ENCODE measurements around the gene FAM168A. TPM values are rescaled to one million over a fixed set of nuclear protein-coding genes. Genes with fewer than 3 reads are reported as not detected.

FAM168A gene
- total and polyA plus RNA-seq, 4 donors: 4.8 to 14.6 (median 9.1) TPM

DNA sequence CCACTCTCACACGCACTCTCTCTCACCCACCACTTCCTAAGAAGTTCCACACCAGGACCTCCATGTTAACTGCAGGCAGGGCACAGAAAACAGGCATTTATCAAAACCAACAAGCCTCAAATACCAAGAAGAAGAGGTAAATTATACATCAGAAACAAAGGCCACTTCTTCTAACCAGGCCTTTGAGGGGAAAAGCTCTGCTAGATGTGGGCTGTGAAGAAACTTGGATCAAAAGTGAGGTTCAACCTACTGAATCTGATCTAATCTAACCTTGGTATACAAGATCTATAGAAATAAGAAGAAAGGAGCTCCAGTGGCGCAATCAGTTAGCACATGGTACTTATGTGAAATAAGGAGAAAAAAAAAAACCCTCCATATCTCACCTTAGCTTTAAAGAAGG, 91.9 kb downstream of the FAM168A start:
- DNase-seq (ENCODE audit: low spot score): no peak
- peaks cover 0 to 4% (median 2%) of the 10 kb centered on the region in 4 donors for H3K4me1 ChIP-seq (ENCODE audit: control insufficient read depth in 4 of 4, insufficient read depth in 4 of 4, low read length in 3 of 4)
- no peaks in the 10 kb centered on the region for H3K9me3 ChIP-seq (ENCODE audit: control insufficient read depth in 4 of 4, low read length in 3 of 4)
- no peak overlapping the region for H3K9ac ChIP-seq (ENCODE audit: low read depth in 1 of 2, low read length in 2 of 2)
- H3K27me3 ChIP-seq (ENCODE audit: control insufficient read depth in 4 of 4, insufficient read depth in 4 of 4, low read length in 3 of 4): no peaks in the 10 kb centered on the region
- no peaks in the 10 kb centered on the region for H3K36me3 ChIP-seq (ENCODE audit: control insufficient read depth in 4 of 4, insufficient read depth in 3 of 4, low read depth in 1 of 4, low read length in 3 of 4)
- no peak overlapping the region for H3K27ac ChIP-seq (ENCODE audit: low read depth in 1 of 2, low read length in 2 of 2)
- TF ChIP-seq NR2F2 (IDR thresholded peaks at IDR 0.05) (no peak), TAF1 (conservative IDR thresholded peaks at IDR 0.05) (no peak), JUND (IDR thresholded peaks at IDR 0.05) (no peak)
- TF ChIP-seq, protein P1, sequence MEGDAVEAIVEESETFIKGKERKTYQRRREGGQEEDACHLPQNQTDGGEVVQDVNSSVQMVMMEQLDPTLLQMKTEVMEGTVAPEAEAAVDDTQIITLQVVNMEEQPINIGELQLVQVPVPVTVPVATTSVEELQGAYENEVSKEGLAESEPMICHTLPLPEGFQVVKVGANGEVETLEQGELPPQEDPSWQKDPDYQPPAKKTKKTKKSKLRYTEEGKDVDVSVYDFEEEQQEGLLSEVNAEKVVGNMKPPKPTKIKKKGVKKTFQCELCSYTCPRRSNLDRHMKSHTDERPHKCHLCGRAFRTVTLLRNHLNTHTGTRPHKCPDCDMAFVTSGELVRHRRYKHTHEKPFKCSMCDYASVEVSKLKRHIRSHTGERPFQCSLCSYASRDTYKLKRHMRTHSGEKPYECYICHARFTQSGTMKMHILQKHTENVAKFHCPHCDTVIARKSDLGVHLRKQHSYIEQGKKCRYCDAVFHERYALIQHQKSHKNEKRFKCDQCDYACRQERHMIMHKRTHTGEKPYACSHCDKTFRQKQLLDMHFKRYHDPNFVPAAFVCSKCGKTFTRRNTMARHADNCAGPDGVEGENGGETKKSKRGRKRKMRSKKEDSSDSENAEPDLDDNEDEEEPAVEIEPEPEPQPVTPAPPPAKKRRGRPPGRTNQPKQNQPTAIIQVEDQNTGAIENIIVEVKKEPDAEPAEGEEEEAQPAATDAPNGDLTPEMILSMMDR (IDR thresholded peaks at IDR 0.05; ENCODE audit: low read depth, low read length, missing input control): no peak
- TF ChIP-seq, protein P2, sequence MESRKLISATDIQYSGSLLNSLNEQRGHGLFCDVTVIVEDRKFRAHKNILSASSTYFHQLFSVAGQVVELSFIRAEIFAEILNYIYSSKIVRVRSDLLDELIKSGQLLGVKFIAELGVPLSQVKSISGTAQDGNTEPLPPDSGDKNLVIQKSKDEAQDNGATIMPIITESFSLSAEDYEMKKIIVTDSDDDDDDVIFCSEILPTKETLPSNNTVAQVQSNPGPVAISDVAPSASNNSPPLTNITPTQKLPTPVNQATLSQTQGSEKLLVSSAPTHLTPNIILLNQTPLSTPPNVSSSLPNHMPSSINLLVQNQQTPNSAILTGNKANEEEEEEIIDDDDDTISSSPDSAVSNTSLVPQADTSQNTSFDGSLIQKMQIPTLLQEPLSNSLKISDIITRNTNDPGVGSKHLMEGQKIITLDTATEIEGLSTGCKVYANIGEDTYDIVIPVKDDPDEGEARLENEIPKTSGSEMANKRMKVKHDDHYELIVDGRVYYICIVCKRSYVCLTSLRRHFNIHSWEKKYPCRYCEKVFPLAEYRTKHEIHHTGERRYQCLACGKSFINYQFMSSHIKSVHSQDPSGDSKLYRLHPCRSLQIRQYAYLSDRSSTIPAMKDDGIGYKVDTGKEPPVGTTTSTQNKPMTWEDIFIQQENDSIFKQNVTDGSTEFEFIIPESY (IDR thresholded peaks at IDR 0.05): no peak
- no peak overlapping the region for H3K4me3 ChIP-seq (ENCODE audit: low read depth in 1 of 3, low read length in 3 of 3)
- 93% methylated on average over 2 of the region's 2 CpGs for WGBS

DNA sequence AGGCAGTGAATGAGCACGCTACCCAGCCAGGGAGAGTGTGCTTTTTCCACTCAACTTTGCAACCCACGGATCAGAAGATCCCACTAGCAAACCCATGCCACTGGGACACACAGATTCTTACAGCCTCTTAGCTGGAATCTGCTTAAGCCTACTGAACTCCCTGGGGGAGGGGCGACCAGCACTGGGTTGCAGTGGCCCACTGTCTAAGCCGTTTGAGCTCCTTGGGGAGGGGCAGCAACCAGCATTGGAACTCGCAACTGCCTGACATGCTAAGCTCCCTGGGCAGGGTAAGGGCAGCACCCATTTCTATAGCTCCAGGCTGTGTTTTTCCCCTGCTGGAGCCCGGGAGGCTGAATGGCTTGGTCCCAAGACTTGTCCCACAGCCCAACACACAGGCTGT, 99.6 kb downstream of the FAM168A start:
- H3K4me3 ChIP-seq (ENCODE audit: low read depth in 1 of 3, low read length in 3 of 3): no peak overlapping the region
- H3K36me3 ChIP-seq (ENCODE audit: control insufficient read depth in 4 of 4, insufficient read depth in 3 of 4, low read depth in 1 of 4, low read length in 3 of 4): no peaks in the 10 kb centered on the region
- H3K4me1 ChIP-seq (ENCODE audit: control insufficient read depth in 4 of 4, insufficient read depth in 4 of 4, low read length in 3 of 4): peaks cover 3 to 11% (median 10%) of the 10 kb centered on the region in 4 donors
- no peaks in the 10 kb centered on the region for H3K27me3 ChIP-seq (ENCODE audit: control insufficient read depth in 4 of 4, insufficient read depth in 4 of 4, low read length in 3 of 4)
- WGBS: 94% methylated on average over 6 of the region's 6 CpGs
- H3K9me3 ChIP-seq (ENCODE audit: control insufficient read depth in 4 of 4, low read length in 3 of 4): no peaks in the 10 kb centered on the region
- DNase-seq (ENCODE audit: low spot score): no peak
- no peak overlapping the region for H3K9ac ChIP-seq (ENCODE audit: low read depth in 1 of 2, low read length in 2 of 2)
- no peak overlapping the region for H3K27ac ChIP-seq (ENCODE audit: low read depth in 1 of 2, low read length in 2 of 2)
- TF ChIP-seq GABPA (IDR thresholded peaks at IDR 0.05 in 1 of 2, conservative IDR thresholded peaks at IDR 0.05 in 1 of 2) (no peak), FOXA2 (IDR thresholded peaks at IDR 0.05) (no peak), SP1 (IDR thresholded peaks at IDR 0.05) (no peak), FOXA1 (IDR thresholded peaks at IDR 0.05) (no peak), RXRA (IDR thresholded peaks at IDR 0.05) (no peak), JUND (IDR thresholded peaks at IDR 0.05) (no peak), RAD21 (IDR thresholded peaks at IDR 0.05) (no peak), HNF4G (IDR thresholded peaks at IDR 0.05) (no peak), YY1 (IDR thresholded peaks at IDR 0.05) (no peak), EGR1 (IDR thresholded peaks at IDR 0.05; ENCODE audit: low read depth in 2 of 2) (no peak)
- TF ChIP-seq, protein P3, sequence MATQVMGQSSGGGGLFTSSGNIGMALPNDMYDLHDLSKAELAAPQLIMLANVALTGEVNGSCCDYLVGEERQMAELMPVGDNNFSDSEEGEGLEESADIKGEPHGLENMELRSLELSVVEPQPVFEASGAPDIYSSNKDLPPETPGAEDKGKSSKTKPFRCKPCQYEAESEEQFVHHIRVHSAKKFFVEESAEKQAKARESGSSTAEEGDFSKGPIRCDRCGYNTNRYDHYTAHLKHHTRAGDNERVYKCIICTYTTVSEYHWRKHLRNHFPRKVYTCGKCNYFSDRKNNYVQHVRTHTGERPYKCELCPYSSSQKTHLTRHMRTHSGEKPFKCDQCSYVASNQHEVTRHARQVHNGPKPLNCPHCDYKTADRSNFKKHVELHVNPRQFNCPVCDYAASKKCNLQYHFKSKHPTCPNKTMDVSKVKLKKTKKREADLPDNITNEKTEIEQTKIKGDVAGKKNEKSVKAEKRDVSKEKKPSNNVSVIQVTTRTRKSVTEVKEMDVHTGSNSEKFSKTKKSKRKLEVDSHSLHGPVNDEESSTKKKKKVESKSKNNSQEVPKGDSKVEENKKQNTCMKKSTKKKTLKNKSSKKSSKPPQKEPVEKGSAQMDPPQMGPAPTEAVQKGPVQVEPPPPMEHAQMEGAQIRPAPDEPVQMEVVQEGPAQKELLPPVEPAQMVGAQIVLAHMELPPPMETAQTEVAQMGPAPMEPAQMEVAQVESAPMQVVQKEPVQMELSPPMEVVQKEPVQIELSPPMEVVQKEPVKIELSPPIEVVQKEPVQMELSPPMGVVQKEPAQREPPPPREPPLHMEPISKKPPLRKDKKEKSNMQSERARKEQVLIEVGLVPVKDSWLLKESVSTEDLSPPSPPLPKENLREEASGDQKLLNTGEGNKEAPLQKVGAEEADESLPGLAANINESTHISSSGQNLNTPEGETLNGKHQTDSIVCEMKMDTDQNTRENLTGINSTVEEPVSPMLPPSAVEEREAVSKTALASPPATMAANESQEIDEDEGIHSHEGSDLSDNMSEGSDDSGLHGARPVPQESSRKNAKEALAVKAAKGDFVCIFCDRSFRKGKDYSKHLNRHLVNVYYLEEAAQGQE (IDR thresholded peaks at IDR 0.05): no peak
- TF ChIP-seq, protein P4, sequence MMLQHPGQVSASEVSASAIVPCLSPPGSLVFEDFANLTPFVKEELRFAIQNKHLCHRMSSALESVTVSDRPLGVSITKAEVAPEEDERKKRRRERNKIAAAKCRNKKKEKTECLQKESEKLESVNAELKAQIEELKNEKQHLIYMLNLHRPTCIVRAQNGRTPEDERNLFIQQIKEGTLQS (IDR thresholded peaks at IDR 0.05): no peak
- TF ChIP-seq, protein P2 (IDR thresholded peaks at IDR 0.05): no peak
- TF ChIP-seq, protein P1 (IDR thresholded peaks at IDR 0.05; ENCODE audit: low read depth, low read length, missing input control): no peak
- TF ChIP-seq, protein P5, sequence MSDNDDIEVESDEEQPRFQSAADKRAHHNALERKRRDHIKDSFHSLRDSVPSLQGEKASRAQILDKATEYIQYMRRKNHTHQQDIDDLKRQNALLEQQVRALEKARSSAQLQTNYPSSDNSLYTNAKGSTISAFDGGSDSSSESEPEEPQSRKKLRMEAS (IDR thresholded peaks at IDR 0.05): no peak

Measured in liver (tissue), 9 donors.